Mammary epithelial cell (primary cell): ENCODE data around the gene C3orf38.

ENCODE experiments used
- CTCF ChIP-seq, 2 donors: IDR thresholded peaks in 1 of 2; conservative IDR thresholded peaks in 1 of 2; 2 replicates each; pipeline ENCODE4 v1.5.1; 2011 to 2012; ENCODE audit warnings: inconsistent platforms in 2 of 2, low read length in 2 of 2, mild to moderate bottlenecking in 2 of 2, control low read depth in 1 of 2, low read depth in 1 of 2; ENCODE audit not compliant: insufficient read depth in 1 of 2; ENCODE audit errors: extremely low read depth in 1 of 2
- EZH2 ChIP-seq: IDR thresholded peaks from 2 replicates; pipeline ENCODE4 v1.6.1; 2012; ENCODE audit warnings: low read length, inconsistent platforms, borderline replicate concordance

DNA sequence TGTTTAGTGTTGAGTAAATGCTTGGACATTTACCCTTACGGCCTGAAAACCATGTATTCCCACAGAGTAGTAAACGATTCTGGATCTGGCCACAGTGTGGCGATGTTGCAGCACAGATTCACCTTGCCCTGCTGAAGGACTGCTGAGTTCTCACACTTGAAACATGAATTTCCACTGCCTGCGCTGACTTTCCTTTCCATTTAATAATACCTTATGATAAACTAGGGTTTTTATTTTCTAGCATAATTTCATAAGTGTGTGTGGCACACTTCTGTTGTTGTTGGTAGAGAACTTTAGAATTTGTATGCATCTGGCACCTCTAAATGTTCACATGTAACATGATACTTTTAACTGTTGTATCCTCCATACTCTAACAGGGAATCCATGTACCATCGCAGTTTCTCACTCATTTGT, 53.9 kb downstream of the C3orf38 start:
- TF ChIP-seq CTCF (conservative IDR thresholded peaks at IDR 0.05 in 1 of 2, IDR thresholded peaks at IDR 0.05 in 1 of 2; ENCODE audit: extremely low read depth in 1 of 2, insufficient read depth in 1 of 2, low read depth in 1 of 2, low read length in 2 of 2) (peak; percentile 84 to 90), EZH2 (no peak)
